Skeletal muscle satellite cell (primary cell): ENCODE measurements around the gene ADGRL3.

Source experiments
- H3K27me3 ChIP-seq: 2 replicates; pipeline ENCODE4 v1.7.0; 2013; ENCODE audit warnings: low read length; ENCODE audit not compliant: control insufficient read depth, insufficient read depth
- H3K36me3 ChIP-seq: 2 replicates; pipeline ENCODE4 v1.7.0; 2013; ENCODE audit warnings: mild to moderate bottlenecking, control low read depth, low read length; ENCODE audit not compliant: insufficient read depth
- H3K4me1 ChIP-seq: 2 replicates; pipeline ENCODE4 v1.7.0; 2013; ENCODE audit warnings: low read length; ENCODE audit not compliant: control insufficient read depth, insufficient read depth
- H3K4me2 ChIP-seq: 2 replicates; pipeline ENCODE4 v1.7.0; 2013; ENCODE audit warnings: mild to moderate bottlenecking, low read length
- H3K4me3 ChIP-seq: 2 replicates; pipeline ENCODE4 v1.7.0; 2013; ENCODE audit warnings: low read length
- H3K9ac ChIP-seq: 2 replicates; pipeline ENCODE4 v1.7.0; 2013; ENCODE audit warnings: mild to moderate bottlenecking, low read depth, low read length, moderate library complexity
- H3K9me3 ChIP-seq: replicated peaks from 2 replicates; pipeline ENCODE4 v1.7.0; 2013; ENCODE audit warnings: mild to moderate bottlenecking, control low read depth, low read length

The ADGRL3 gene

DNA sequence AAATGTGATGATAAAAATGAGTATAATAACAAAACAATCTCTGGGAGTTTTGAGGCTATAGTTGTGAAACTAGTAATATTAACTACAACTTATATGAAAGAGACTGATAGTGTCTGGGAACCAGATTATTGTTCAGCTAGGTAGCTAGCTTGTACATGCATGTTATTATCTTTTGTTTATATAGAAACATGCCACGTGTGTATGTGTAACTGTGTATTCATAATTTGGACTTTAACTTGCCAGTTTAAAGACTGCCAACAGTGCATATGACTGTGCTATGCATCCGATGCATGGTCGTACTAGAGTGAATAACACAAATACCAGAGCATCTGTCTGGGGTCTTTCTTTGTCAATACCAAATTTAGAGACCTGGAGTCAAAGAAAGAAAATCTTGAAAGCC lies 92.2 kb downstream of the ADGRL3 start:
- Histone ChIP-seq H3K36me3 (no peaks in the 10 kb centered on the region), H3K4me1 (no peaks in the 10 kb centered on the region), H3K4me3 (no peak overlapping the region), H3K27me3 (no peaks in the 10 kb centered on the region), H3K9ac (no peak overlapping the region), H3K9me3 (no peaks in the 10 kb centered on the region), H3K4me2 (no peak overlapping the region)

GRCh38 chr4:61293707-61294400 lies 93.7 kb downstream of the ADGRL3 start:
- H3K36me3 ChIP-seq, result no peaks in the 10 kb centered on the region
- no peak overlapping the region for H3K9ac ChIP-seq
- no peaks in the 10 kb centered on the region for H3K27me3 ChIP-seq
- no peak overlapping the region for H3K4me2 ChIP-seq
- no peaks in the 10 kb centered on the region for H3K4me1 ChIP-seq
- H3K4me3 ChIP-seq, result no peak overlapping the region
- no peaks in the 10 kb centered on the region for H3K9me3 ChIP-seq

DNA sequence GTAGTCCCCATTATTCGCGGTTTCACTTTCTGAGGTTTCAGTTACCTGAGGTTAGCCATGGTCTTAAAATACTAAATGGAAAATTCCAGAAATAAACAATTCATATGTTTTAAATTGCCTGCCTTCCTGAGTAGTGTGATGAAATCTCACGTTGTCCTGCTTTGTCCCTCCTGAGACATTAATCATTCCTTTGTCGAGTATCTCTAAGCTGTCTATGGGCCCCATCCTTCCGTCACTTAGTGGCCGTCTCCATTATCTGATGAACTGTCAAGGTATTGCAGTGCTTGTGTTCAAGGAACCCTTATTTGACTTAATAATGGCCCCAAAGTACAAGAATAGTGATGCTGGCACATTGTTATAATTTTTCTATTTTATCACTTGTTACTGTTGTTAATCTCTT lies 94.8 kb downstream of the ADGRL3 start:
- no peak overlapping the region for H3K4me2 ChIP-seq
- H3K27me3 ChIP-seq, result no peaks in the 10 kb centered on the region
- no peak overlapping the region for H3K4me3 ChIP-seq
- no peaks in the 10 kb centered on the region for H3K4me1 ChIP-seq
- H3K36me3 ChIP-seq, result no peaks in the 10 kb centered on the region
- no peak overlapping the region for H3K9ac ChIP-seq
- H3K9me3 ChIP-seq, result no peaks in the 10 kb centered on the region

GRCh38 chr4:61296144-61296543 lies 96.0 kb downstream of the ADGRL3 start:
- no peak overlapping the region for H3K4me2 ChIP-seq
- H3K27me3 ChIP-seq, result no peaks in the 10 kb centered on the region
- H3K36me3 ChIP-seq, result no peaks in the 10 kb centered on the region
- no peak overlapping the region for H3K9ac ChIP-seq
- no peak overlapping the region for H3K4me3 ChIP-seq
- no peaks in the 10 kb centered on the region for H3K9me3 ChIP-seq
- H3K4me1 ChIP-seq, result no peaks in the 10 kb centered on the region

DNA sequence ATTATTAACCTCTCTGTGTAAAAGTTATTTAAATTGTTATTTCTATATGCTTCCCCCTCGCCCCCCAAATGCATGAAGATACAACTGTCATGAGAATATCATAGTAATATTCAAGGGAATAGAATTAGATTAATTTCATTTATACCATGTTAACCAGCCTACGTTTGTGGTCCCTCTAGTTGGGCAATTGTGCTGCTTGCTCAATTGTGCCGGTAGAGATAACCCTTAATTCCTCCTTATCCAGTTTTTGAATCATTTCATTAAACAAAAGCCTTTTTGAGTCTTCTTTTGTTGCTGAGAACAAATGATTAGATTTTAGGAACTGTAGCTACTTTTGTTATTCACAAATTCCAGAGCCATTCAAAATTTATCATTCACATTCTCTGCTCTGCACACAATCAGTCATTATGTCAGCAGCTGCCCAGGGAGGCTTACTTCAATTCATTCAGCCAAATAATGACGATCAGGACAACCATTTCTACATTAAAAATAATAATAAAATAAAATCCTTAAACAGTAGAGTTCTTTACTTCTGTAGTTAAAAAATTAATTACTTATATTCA lies 98.1 kb downstream of the ADGRL3 start:
- Histone ChIP-seq H3K27me3 (no peaks in the 10 kb centered on the region), H3K4me3 (no peak overlapping the region), H3K36me3 (no peaks in the 10 kb centered on the region), H3K9me3 (no peaks in the 10 kb centered on the region), H3K9ac (no peak overlapping the region), H3K4me1 (no peaks in the 10 kb centered on the region), H3K4me2 (no peak overlapping the region)

- no peaks in the 10 kb centered on the region for H3K36me3 ChIP-seq
- no peaks in the 10 kb centered on the region for H3K9me3 ChIP-seq
- no peak overlapping the region for H3K9ac ChIP-seq
- H3K4me2 ChIP-seq, result no peak overlapping the region
- H3K4me3 ChIP-seq, result no peak overlapping the region
- no peaks in the 10 kb centered on the region for H3K27me3 ChIP-seq
- no peaks in the 10 kb centered on the region for H3K4me1 ChIP-seq
These were observed 99.2 kb downstream of the ADGRL3 start for GRCh38 chr4:61299316-61299715.

DNA sequence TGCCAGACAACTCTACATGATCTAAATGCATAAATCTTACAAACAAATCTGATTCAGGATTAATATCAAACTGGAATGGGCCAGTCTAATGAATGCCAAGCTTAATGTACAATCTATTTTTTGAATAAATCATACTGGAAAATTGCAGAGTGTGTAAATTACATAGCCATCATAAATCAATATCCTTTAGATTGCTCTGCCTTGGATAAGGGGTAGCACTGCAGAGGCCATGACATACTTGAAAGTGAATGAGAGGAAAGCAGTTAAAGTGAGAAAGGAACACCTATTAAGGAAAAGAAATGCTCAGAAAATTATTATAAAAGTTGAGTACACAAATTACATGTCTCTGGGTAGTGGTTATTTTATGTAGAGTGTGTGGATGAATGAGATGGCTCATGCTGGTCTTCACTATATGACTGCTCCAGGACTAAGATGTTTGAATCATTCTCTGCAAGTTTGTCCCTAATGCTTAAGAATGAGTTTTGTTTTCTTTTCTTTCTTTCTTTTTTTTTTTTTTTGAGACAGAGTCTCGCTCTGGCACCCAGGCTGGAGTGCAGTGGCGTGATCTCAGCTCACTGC lies 100.2 kb downstream of the ADGRL3 start:
- Histone ChIP-seq H3K27me3 (no peaks in the 10 kb centered on the region), H3K4me1 (no peaks in the 10 kb centered on the region), H3K36me3 (no peaks in the 10 kb centered on the region), H3K9me3 (no peaks in the 10 kb centered on the region), H3K4me2 (no peak overlapping the region), H3K4me3 (no peak overlapping the region), H3K9ac (no peak overlapping the region)

DNA sequence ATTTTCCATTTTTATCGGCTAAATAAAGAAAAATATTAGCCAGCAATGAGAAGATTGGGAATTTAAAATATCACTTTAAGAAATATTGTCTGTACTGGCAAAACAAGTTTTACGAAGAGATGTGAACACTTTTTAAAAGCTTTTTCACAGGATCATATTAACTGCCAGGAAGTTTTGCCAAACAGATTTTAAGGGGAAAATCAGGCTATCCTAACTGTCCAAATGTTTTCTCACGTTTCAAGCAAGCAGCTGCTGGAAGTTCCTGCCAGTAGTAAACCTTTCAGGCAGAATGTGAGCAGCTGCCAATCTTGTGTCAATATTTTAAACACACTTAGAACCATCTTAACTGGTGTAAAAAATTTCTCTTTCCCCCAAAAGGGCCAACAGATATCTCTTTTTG lies 101.1 kb downstream of the ADGRL3 start:
- Histone ChIP-seq H3K4me1 (no peaks in the 10 kb centered on the region), H3K4me2 (no peak overlapping the region), H3K9me3 (no peaks in the 10 kb centered on the region), H3K36me3 (no peaks in the 10 kb centered on the region), H3K4me3 (no peak overlapping the region), H3K9ac (no peak overlapping the region), H3K27me3 (no peaks in the 10 kb centered on the region)

DNA sequence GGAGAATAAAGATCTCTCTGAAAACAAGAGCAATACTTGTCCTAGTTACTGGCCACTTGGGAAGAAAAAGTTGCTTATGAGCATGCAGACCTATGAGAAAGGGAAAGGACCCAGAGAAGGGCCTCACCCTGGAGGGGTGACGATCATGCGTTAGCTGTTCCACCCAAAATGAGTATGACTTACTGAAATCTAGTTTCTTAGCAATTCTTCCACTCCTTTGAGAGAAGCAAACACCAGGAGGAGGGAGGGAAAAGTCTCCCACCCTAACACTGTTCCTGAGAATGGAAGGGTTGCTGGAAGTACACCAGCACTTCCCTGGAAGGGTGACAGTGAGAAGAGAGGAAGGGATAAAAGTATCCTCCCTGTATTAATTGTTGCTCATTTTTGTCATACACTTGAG lies 107.9 kb downstream of the ADGRL3 start:
- Histone ChIP-seq H3K27me3 (no peaks in the 10 kb centered on the region), H3K36me3 (no peaks in the 10 kb centered on the region), H3K9me3 (no peaks in the 10 kb centered on the region), H3K4me2 (no peak overlapping the region), H3K9ac (no peak overlapping the region), H3K4me3 (no peak overlapping the region), H3K4me1 (peaks cover 4% of the 10 kb centered on the region)

GRCh38 chr4:61309616-61310015 lies 109.5 kb downstream of the ADGRL3 start:
- Histone ChIP-seq H3K9me3 (no peaks in the 10 kb centered on the region), H3K27me3 (no peaks in the 10 kb centered on the region), H3K9ac (no peak overlapping the region), H3K4me1 (peaks cover 4% of the 10 kb centered on the region), H3K4me2 (no peak overlapping the region), H3K4me3 (no peak overlapping the region), H3K36me3 (no peaks in the 10 kb centered on the region)

- Histone ChIP-seq H3K36me3 (no peaks in the 10 kb centered on the region), H3K4me3 (no peak overlapping the region), H3K4me2 (no peak overlapping the region), H3K9ac (no peak overlapping the region), H3K4me1 (peaks cover 4% of the 10 kb centered on the region), H3K27me3 (no peaks in the 10 kb centered on the region), H3K9me3 (no peaks in the 10 kb centered on the region)
These were observed 112.4 kb downstream of the ADGRL3 start for GRCh38 chr4:61312526-61312925.

DNA sequence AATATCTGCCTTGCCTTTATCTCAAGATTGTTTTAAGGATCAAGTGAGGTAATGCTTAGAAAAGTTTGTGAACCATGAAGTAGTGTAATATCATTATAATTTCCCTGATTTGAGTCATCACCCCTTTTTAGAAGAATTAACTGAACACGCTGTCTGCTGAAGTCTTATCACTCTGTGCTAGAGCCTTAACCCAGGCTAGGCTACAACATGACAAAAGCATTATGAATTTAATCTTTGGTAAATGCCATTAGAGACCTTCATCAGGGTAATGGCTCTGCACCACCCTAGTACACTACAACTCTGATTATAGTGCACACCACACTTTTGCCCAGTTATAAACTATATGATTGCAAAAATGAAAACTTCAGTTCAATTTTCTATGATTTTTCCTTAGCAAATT lies 118.3 kb downstream of the ADGRL3 start:
- H3K9me3 ChIP-seq, result no peaks in the 10 kb centered on the region
- no peak overlapping the region for H3K9ac ChIP-seq
- H3K4me3 ChIP-seq, result no peak overlapping the region
- H3K4me2 ChIP-seq, result no peak overlapping the region
- H3K27me3 ChIP-seq, result no peaks in the 10 kb centered on the region
- peaks cover 14% of the 10 kb centered on the region for H3K4me1 ChIP-seq
- no peaks in the 10 kb centered on the region for H3K36me3 ChIP-seq
